T1000 (cell line): ENCODE measurements around the gene ZNF729.
"Not testable (repeated sequence)": the region's sequence is repeated elsewhere in the genome, so short reads cannot be mapped to it uniquely, and the experiment has no call there.

Experiments
- DNase-seq: peaks from one replicate; lab custom pipeline; 2025; ENCODE audit warnings: mixed read lengths; lab: John Stamatoyannopoulos, UW

Gene ZNF729

DNA sequence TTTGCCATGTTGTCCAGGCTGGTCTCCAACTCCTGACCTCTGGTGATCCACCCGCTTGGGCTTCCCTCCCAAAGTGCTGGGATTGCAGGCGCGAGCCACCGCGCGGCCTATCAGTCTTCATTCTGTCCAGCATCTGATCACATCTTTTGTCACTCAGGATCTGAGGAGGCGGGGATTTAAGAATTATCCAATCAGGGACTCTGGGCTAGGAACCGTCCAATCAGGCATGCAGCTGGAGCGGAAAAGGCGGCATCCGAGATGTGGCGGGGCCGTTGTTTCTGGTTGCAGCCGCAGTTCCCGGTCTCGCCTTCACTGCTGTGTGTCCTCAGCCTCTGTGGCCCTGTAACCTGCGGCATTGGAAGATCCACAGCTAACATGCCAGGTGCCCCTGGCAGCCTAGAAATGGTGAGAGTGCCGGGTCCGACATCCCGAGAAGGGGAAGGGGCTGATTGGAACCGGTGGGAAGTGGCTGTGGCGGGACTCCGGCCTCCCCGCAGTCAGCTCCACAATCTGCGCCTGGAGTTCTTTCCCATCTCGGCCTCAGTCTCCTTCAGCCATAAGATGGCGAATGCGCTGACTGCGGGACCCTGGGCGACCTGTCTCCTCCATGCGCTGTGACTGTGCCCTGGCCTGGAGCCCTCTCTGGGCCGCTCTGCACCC is at the start of gene ZNF729:
ZNF729 (plus strand) TSS at position 291 of the 660 bp plus-strand sequence; CDS start at position 376, 85 bp downstream.
- no peak for DNase-seq

DNA sequence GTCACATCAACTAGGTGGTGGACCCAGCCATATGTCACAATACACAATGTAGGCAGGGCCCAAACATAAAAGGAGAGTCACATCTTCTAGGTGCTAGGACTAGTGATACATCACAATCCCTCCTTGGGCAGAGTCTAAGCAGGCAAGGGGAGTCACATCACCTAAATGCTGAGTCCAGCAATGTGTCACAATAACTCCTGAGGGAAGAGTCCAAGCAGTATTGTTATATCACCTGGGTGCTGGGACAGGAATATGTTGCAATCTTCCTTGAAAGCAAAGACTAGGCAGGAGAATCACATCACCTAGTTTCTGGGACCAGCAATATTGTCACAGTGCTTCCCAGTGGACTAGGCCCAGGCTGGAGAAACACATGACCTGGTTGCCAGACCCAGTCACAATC is 29.4 kb upstream of the ZNF729 start:
- no peak for DNase-seq

DNA sequence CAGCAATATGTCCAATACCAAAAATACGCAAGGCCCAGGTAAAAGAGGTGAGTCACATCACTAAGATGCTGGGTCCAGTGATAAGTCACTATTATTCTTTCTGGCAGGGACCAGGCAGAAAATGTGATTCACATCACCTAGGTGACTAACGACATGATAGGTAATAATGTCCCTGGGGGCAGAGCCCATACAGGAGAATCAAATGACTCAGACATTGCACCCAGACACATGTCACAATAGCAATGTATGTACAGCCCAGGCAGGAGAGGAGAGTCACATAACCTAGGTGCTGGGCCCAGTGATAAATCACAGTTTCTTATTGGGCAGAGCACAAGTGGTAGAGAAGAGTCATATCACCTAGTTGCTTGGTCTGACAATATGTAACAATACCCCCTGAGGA is 28.9 kb upstream of the ZNF729 start:
- no peak for DNase-seq

DNA sequence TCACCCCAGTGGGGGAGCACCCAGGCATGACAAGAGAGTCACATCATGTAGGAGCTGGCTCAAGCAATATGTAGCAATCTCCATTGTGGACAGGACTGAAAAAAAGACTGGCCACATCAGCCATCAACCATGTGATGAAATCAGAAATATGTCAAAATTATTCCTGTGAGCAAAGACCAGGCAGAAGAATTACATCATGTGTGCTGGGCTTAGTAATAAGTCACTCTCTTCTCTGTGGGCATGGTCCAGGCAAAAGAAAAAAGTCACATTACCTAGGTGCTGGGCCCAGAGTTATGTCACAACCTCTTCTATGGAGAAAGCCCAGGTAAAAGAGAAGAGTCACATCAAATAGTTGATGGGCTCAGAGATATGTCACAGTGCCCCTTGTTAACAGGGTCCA is 28.3 kb upstream of the ZNF729 start:
- no peak for DNase-seq

DNA sequence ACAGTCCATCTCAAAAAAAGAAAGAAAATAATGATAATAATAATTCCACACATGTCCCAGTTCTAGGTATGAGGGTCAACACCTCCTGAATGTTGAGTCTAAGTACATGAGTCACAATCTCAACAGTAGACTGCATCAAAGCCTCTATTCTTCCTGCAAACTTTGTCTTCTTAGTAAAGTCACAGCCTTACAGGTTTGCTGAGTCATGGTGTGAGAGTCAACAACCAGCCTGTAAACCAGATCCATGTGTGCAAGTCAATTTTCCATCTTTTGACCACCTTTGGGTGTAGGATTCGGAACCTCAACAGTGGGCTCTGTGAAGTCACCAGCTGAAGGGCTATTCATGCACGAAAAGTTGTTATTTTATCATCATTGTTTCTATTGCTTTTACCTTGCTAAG is 25.7 kb upstream of the ZNF729 start:
- DNase-seq, result no peak

DNA sequence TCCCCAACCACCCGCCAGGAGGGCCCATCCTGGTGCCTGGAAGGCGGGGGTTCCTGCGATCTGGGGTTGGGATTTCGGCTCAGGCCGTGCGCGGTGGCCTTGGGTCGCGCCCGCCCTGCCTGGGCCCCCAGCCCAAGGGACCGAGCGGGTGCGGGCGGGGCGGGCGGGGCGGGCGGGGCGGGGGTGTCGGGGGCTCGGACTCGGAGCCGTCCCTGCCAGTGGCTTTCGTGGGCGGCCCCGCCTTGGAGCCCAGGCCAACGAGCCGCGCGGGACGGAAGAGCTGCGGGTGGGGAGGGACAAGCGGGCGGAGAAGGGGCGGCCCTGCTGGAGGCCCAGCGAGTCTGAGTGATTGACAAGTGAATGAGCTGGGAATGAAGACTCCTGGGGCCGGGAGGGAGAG is 24.6 kb upstream of the ZNF729 start:
- DNase-seq, result no peak

DNA sequence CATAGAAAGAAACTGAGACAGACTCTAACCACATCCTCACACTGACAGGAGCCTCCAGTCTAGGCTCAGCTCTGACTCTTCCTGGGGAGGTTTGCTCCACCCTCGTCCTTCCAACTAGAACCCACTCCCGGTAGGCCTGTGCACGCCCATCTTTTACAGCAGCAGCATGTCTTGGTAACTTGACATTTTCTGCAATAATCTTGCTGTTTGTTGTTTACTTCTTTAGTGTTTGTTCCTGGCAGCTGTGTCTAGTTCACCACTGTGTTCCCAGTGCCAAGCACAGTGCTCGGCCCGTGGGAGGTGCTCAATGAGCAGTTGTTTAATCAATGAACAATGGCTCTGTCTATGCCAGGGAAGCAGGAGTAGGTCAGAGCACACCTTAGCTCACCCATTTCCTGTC is 23.1 kb upstream of the ZNF729 start:
- DNase-seq, result no peak

DNA sequence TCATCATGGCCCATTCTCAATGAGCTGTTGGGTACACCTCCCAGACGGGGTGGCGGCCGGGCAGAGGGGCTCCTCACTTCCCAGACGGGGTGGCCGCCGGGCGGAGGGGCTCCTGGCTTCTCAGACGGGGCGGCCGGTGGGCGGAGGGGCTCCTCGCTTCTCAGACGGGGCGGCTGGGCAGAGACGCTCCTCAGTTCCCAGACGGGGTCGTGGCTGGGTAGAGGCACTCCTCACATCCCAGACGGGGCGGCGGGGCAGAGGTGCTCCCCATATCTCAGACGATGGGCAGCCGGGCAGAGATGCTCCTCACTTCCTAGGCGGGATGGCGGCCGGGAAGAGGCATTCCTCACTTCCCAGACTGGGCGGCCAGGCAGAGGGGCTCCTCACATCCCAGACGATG is 35.3 kb downstream of the ZNF729 start:
- DNase-seq, result not testable (repeated sequence)

DNA sequence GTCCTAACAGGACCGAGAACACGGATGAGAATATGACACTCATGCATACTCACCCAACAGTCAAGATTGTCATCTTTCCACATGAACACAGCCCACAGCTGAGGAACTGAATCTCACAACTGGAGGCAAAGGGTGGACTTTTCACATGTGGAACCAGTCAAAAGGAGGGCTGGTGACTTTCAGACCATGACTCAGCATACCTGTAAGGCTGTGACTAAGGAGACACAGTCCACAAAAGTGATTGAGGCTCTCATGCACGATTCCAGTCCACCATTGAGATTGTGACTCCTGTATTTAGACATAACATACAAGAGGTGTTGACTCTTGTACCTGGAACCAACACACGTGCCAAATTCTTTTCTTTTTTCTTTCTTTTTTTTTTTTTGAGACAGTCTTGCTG is 40.0 kb downstream of the ZNF729 start:
- DNase-seq, result no peak

DNA sequence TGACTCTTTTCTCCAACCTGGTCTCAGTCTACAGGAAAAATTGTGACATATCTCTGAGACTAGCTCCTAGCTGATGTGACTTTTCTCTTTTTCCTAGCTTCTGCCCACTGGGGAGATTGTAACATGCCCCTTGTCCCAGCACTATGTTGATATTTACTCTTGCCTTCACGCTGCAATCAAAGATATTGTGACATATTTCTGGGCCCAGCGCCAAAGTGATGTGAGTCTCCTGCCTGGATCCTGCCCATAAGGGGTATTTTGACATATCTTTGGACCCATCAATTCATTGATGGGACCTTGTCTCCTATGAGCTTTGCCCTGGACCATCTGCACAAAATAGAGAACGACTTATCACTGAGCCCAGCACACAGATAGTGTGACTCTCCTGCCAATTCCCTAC is 41.1 kb downstream of the ZNF729 start:
- DNase-seq, result no peak

DNA sequence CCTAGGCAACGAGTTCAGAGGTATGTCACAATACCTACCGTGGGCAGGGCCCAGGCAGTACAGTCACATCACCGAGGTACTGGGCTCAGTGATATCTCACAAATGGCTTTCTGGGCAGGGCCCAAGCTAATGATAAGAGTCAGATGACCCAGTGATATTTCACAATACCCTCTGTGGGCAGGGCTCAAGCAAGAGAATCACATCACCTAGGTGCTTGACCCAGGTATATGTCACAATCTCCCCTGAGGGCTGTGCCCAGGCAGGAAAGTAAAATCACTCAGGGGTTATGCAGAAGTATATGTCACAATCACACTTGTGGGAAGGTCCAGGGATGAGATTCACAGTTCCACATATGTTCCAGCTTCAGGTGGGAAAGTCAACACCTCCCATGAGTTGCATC is 45.3 kb downstream of the ZNF729 start:
- no peak for DNase-seq

DNA sequence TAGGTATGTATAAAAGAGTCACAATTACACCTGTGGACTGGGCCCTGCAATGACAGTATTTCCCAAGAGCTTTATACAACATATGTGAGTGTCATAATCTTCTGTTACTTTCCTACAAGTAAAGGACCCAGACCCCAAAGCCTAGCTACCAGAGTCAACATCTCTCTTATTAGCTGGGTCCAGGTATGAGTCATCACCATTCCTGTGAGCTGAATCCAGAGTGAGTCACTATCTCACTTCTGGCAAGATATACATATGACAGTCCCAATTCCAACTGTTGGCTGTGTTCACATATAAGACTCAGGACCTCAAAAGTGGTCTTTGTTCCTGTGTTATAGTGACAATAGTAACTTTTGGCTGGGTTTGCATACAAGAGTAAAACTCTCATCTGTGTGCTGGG is 46.7 kb downstream of the ZNF729 start:
- DNase-seq, result no peak

DNA sequence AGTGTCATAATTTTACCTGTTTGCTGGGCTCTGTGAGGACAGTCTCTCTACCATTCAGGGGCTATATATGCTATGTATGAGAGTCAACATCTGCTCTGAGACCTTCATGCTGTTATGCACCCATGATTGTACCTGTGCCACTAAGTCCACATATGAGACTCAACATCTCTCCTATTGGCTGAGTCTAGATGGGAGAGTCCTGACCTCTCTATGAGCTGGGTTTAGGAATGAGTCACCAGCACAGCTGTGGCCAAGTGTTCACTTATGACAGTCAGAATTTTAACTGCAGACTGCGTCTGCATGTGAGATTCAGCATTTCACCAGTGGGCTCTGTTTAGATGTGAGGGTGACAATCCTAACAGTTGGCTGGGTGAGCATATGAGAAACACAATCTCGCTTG is 49.5 kb downstream of the ZNF729 start:
- no peak for DNase-seq

DNA sequence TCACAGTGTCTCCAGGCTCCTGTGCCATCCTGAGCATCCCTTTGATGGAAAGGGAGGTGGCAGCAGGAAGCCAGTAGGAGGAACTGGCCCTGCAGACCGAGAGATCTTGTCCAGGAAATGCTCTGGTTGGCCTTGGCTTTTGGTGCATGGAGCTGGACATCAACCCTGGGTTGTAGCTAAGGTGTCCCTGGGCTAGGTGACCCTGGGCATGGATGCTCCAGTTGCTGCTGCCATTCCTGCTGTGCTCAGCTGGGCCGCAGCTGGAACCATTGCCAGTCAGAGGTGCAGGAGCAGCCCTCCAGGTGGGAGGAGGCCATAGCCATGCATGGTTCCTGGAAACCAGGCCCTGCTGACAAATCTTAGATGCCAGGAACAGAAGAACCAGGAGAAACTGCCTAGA is 68.4 kb downstream of the ZNF729 start:
- no peak for DNase-seq
